Loucy (cell line): Measurements from ENCODE around the gene MBP.

Experiments
- H2AFZ ChIP-seq: fragments of 200-600 bp; sonication (generic); 2 replicates; pipeline ENCODE4 v1.6.0; 2016; ENCODE audit warnings: antibody characterized with exemption, mild to moderate bottlenecking, low read length, moderate library complexity
- H3F3A ChIP-seq: fragments of 200-600 bp; 2 replicates; pipeline ENCODE4 v1.6.0; 2016; ENCODE audit warnings: antibody characterized with exemption, low read depth, mild to moderate bottlenecking
- H3K27me3 ChIP-seq: fragments of 200-600 bp; sonication (generic); 2 replicates; pipeline ENCODE4 v1.6.1; 2014; ENCODE audit warnings: low read length, mild to moderate bottlenecking; ENCODE audit not compliant: insufficient read depth, poor library complexity, severe bottlenecking
- H3K36me3 ChIP-seq: fragments of 200-600 bp; sonication (generic); 2 replicates; pipeline ENCODE4 v1.6.1; 2016; ENCODE audit warnings: low read length; ENCODE audit not compliant: insufficient read depth
- H3K4me1 ChIP-seq: fragments of 200-600 bp; sonication (generic); 2 replicates; pipeline ENCODE4 v1.5.1; 2014; ENCODE audit warnings: low read length, mild to moderate bottlenecking; ENCODE audit not compliant: insufficient read depth, poor library complexity, severe bottlenecking
- H3K4me2 ChIP-seq: fragments of 200-600 bp; sonication (generic); 2 replicates; pipeline ENCODE4 v1.6.0; 2014; ENCODE audit warnings: antibody characterized with exemption, low read length, low read depth, mild to moderate bottlenecking; ENCODE audit not compliant: poor library complexity, severe bottlenecking
- H3K4me3 ChIP-seq: fragments of 200-600 bp; sonication (generic); 2 replicates; pipeline ENCODE4 v1.5.1; 2014; ENCODE audit warnings: low read length, mild to moderate bottlenecking, mixed read lengths; ENCODE audit not compliant: poor library complexity, severe bottlenecking
- H3K79me2 ChIP-seq: fragments of 200-600 bp; sonication (generic); 2 replicates; pipeline ENCODE4 v1.6.1; 2014; ENCODE audit warnings: low read length; ENCODE audit not compliant: insufficient read depth
- H3K9ac ChIP-seq: fragments of 200-600 bp; sonication (generic); 2 replicates; pipeline ENCODE4 v1.6.0; 2014; ENCODE audit warnings: mild to moderate bottlenecking, low read depth, low read length, moderate library complexity; ENCODE audit not compliant: poor library complexity, severe bottlenecking
- H3K9me2 ChIP-seq: fragments of 200-600 bp; sonication (generic); replicated peaks from 2 replicates; pipeline ENCODE4 v1.6.1; 2016; ENCODE audit warnings: low read depth, low read length, mixed read lengths
- H3K9me3 ChIP-seq: fragments of 200-600 bp; sonication (generic); 2 replicates; pipeline ENCODE4 v1.6.1; 2014; ENCODE audit warnings: mild to moderate bottlenecking, antibody characterized with exemption, low read length, low read depth; ENCODE audit not compliant: insufficient read depth
- H4K20me1 ChIP-seq: fragments of 200-600 bp; sonication (generic); 2 replicates; pipeline ENCODE4 v1.6.0; 2014; ENCODE audit warnings: antibody characterized with exemption, low read length, mild to moderate bottlenecking; ENCODE audit not compliant: insufficient read depth, poor library complexity, severe bottlenecking
- EZH2phosphoT487 ChIP-seq: fragments of 200-600 bp; IDR thresholded peaks from 2 replicates; pipeline ENCODE4 v1.6.1; 2018; ENCODE audit warnings: antibody characterized with exemption, mild to moderate bottlenecking, moderate library complexity, borderline replicate concordance
- TF ChIP-seq, protein P1 (sequence below): fragments of 200-600 bp; sonication (generic); conservative IDR thresholded peaks from 2 replicates; pipeline ENCODE4 v1.5.1; 2014; ENCODE audit warnings: mild to moderate bottlenecking, antibody characterized with exemption, low read length

Gene MBP

DNA sequence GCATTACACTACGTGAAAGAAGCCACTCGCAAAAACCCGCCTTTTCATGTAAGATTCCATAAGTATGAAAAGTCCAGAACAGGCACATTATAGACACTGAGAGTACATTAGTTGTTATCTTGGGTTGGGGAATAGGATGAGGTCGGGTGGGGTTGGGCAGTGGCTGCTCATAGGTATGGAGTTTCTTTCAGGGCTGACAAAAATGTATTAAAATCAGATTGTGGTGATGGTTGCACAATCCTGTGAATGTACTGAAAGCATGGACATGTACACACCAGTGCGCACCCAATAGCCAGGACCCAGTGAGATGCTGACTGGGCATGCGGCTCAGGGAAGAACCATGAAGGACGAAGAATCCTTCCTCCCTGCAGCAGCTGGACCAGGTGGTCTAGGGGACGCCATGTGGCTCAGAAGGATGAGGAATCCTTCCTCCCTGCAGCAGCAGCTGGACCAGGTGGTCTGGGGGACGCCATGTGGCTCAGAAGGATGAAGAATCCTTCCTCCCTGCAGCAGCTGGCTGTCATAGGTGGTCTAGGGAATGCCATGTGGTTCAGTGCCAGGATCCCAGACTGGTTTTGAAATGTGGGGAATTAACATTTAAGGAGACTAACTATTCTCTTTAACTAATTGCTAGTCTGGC lies 50.1 kb downstream of the MBP start:
- peaks cover 16% of the 10 kb centered on the region; the same call in 1 of the 2 replicates for H3K79me2 ChIP-seq
- H3K4me2 ChIP-seq, result no peak overlapping the region
- H3K4me1 ChIP-seq, result peaks cover 56% of the 10 kb centered on the region
- no peaks in the 10 kb centered on the region for H3F3A ChIP-seq
- H4K20me1 ChIP-seq, result no peaks in the 10 kb centered on the region
- no peak overlapping the region for H3K9ac ChIP-seq
- no peaks in the 10 kb centered on the region for H3K9me3 ChIP-seq
- no peak overlapping the region for H3K4me3 ChIP-seq
- no peaks in the 10 kb centered on the region for H3K9me2 ChIP-seq
- no peak overlapping the region for H2AFZ ChIP-seq
- no peak for TF ChIP-seq EZH2phosphoT487
- TF ChIP-seq, protein P1, sequence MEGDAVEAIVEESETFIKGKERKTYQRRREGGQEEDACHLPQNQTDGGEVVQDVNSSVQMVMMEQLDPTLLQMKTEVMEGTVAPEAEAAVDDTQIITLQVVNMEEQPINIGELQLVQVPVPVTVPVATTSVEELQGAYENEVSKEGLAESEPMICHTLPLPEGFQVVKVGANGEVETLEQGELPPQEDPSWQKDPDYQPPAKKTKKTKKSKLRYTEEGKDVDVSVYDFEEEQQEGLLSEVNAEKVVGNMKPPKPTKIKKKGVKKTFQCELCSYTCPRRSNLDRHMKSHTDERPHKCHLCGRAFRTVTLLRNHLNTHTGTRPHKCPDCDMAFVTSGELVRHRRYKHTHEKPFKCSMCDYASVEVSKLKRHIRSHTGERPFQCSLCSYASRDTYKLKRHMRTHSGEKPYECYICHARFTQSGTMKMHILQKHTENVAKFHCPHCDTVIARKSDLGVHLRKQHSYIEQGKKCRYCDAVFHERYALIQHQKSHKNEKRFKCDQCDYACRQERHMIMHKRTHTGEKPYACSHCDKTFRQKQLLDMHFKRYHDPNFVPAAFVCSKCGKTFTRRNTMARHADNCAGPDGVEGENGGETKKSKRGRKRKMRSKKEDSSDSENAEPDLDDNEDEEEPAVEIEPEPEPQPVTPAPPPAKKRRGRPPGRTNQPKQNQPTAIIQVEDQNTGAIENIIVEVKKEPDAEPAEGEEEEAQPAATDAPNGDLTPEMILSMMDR, result no peak
- no peaks in the 10 kb centered on the region for H3K36me3 ChIP-seq
- H3K27me3 ChIP-seq, result no peaks in the 10 kb centered on the region

DNA sequence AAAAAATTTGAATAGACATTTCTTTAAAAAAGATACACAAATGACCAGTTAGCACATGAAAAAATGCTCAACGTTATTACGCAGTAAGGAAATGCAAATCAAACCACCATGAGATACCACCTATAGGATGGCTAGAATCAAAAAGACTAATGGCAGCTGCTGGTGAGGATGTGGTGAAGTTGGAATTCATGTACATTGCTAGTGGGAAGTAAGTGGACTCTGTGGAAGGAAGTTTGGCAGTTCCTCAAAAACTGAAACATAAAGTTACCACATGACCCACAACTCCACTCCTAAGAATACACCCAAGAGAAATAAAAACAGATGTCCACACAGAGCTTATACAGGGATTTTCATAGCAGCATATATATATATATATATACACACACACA lies 51.2 kb downstream of the MBP start:
- peaks cover 53% of the 10 kb centered on the region for H3K4me1 ChIP-seq
- H3K79me2 ChIP-seq, result peaks cover 16% of the 10 kb centered on the region; the same call in 1 of the 2 replicates
- H3K9me2 ChIP-seq, result no peaks in the 10 kb centered on the region
- no peaks in the 10 kb centered on the region for H3K36me3 ChIP-seq
- H3K9me3 ChIP-seq, result no peaks in the 10 kb centered on the region
- no peak overlapping the region for H3K9ac ChIP-seq
- no peak overlapping the region for H3K4me2 ChIP-seq
- H4K20me1 ChIP-seq, result no peaks in the 10 kb centered on the region
- no peaks in the 10 kb centered on the region for H3F3A ChIP-seq
- no peak for TF ChIP-seq EZH2phosphoT487
- TF ChIP-seq, protein P1, result no peak
- no peak overlapping the region for H2AFZ ChIP-seq
- no peak overlapping the region for H3K4me3 ChIP-seq
- H3K27me3 ChIP-seq, result no peaks in the 10 kb centered on the region

DNA sequence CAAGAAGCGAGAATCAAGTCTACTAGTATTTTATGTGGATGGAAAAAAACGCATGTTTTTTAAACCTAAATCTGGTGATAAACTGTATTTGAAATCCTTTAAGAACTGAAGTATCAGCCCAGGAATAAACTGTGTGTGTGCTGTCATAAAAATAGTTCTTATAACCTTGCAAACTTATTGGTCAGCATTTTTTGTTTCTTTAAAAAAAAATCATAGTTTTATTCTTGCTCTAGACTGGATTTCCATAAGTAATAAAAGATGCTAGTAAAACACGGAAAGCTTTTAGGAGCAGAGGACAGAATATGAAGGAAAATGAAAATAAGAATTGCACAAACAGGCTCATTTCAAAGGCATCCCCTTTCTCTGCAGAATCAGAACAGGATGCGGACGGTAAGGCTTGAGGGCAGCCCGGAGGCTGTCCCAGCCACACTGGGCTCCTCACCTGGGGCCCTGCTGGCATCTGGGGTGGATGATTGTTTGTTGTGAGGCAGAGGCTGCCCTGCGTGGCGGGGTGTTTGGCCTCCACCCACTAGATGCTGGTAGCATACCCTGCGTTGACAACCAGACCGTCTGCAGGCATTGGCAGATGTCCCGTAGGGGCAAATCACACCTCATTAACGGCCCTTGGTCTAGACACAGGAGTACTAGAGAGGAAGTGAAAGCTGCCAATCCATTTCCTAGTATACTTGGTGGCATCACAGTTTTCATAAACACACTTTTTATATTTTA lies 52.5 kb downstream of the MBP start:
- no peaks in the 10 kb centered on the region for H3K9me3 ChIP-seq
- no peak overlapping the region for H3K4me3 ChIP-seq
- no peaks in the 10 kb centered on the region for H3K9me2 ChIP-seq
- H3K27me3 ChIP-seq, result no peaks in the 10 kb centered on the region
- no peaks in the 10 kb centered on the region for H3K36me3 ChIP-seq
- H3K4me2 ChIP-seq, result peak overlapping the region; percentile 36
- TF ChIP-seq, protein P1, result no peak
- no peak for TF ChIP-seq EZH2phosphoT487
- H3K9ac ChIP-seq, result no peak overlapping the region
- no peak overlapping the region for H2AFZ ChIP-seq
- H3K79me2 ChIP-seq, result peaks cover 16% of the 10 kb centered on the region; the same call in 1 of the 2 replicates
- no peaks in the 10 kb centered on the region for H3F3A ChIP-seq
- peaks cover 45% of the 10 kb centered on the region for H3K4me1 ChIP-seq
- H4K20me1 ChIP-seq, result no peaks in the 10 kb centered on the region
